AG09309 (cell line): ENCODE data around the gene MT4.

ENCODE experiments used
- DNase-seq: peaks from one replicate; pipeline ENCODE4 v3.0.0-alpha.2; 2010; ENCODE audit warnings: low read depth
- H3K4me3 ChIP-seq: 2 replicates; pipeline ENCODE4 v1.5.1; 2011; ENCODE audit warnings: mild to moderate bottlenecking, low read depth, low read length, moderate library complexity; ENCODE audit not compliant: control insufficient read depth
- CTCF ChIP-seq: IDR thresholded peaks from 2 replicates; pipeline ENCODE4 v1.5.1; 2011; ENCODE audit warnings: mild to moderate bottlenecking, low read depth, low read length, inconsistent platforms; ENCODE audit not compliant: insufficient read depth, control insufficient read depth; ENCODE audit errors: missing control alignments

The MT4 gene

DNA sequence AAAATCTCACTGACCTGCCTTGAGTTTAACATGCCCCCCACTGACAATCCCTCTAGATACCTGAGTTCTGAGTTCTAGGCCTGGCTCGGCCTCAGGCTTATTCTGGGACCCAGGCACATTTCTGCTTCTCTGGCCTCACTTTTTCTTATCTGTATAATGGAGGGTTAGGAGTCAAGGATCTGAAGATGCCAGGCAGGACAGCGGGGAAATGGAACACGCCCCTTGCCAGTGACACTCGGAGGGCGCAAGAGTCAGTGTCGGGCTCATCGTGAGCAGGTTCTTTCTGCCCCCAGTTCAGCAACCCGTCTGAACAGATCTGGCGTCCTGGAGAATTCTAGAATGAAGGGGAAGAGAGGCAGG, 23.9 kb downstream of the MT4 start:
- H3K4me3 ChIP-seq: peak overlapping the region; percentile 28
- TF ChIP-seq CTCF: no peak
- no peak for DNase-seq

- DNase-seq: no peak
- H3K4me3 ChIP-seq: peak within 1 kb of the TSS; percentile 28
- TF ChIP-seq CTCF: no peak
Measured at GRCh38 chr16:56589141-56590039, 24.5 kb downstream of the MT4 start, which contains the start of gene MT3. Gene MT3 (plus strand): TSS chr16:56589528. CDS start chr16:56589591, 63 bp downstream.

- DNase-seq: no peak
- H3K4me3 ChIP-seq: no peak overlapping the region
- TF ChIP-seq CTCF: no peak
Measured at GRCh38 chr16:56591377-56592060, 26.6 kb downstream of the MT4 start.

DNA sequence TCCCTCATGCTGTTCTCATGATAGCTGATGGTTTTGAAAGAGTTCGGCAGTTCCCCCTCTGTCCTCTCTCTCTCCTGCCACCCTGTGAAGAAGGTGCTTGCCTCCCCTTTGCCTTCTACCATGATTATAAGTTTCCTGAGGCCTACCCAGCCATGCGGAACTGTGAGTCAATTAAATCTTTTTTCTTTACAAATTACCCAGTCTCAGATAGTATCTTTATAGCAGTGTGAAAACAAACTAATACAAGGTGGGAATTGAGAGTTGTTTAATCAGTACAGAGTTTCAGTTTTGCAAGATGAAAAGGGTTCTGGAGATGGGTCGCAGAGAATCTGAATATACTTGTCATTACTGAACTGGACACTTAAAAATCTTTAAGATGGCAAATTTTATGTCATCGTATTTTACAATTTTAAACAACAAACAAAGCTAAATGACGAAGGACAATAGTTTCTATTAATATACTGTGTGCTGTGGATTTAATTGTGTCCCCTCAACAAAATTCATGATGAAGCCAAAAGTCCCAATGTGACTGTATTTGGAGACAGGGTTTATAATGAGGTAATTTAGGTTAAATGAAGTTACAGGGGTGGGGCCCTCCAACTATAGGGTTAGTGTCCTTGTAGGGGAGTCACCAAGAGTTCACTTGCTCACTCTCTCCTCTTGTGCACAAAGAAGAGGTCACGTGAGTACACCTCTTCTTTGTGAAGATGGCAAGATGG, 28.9 kb downstream of the MT4 start:
- TF ChIP-seq CTCF: no peak
- DNase-seq: no peak
- H3K4me3 ChIP-seq: no peak overlapping the region

GRCh38 chr16:56594292-56594619, 29.4 kb downstream of the MT4 start:
- TF ChIP-seq CTCF: no peak
- no peak overlapping the region for H3K4me3 ChIP-seq
- no peak for DNase-seq

- DNase-seq: no peak
- TF ChIP-seq CTCF: peak; percentile 81
- no peak overlapping the region for H3K4me3 ChIP-seq
Measured at GRCh38 chr16:56600398-56600999, 35.6 kb downstream of the MT4 start.
